HuH-7.5 (cell line): ENCODE results near the gene C20orf96.

Source experiments
- DNase-seq: peaks from one replicate; pipeline ENCODE4 v3.0.0; 2011; ENCODE audit warnings: low spot score

The C20orf96 gene

DNA sequence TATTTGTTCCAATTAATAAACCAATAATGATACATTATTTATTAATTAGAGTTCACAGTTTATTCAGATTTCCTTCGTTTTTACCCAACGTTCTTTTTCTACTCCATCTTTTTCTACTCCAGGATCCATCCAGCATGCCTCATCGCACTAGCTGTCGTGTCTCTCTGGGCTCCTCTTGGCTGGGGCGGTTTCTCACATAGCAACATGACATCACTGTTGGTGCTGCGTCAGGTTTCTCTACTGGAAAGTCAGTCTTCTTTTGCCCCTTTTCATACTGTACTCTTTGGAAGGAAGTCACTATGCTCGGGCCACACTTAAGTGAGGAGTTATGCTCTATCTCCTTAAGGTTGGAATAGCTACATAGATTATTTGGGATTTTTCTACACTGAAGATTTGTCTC lies 21.1 kb upstream of the C20orf96 start:
- DNase-seq = no peak

GRCh38 chr20:310645-311044 lies 20.1 kb upstream of the C20orf96 start:
- DNase-seq = no peak

DNA sequence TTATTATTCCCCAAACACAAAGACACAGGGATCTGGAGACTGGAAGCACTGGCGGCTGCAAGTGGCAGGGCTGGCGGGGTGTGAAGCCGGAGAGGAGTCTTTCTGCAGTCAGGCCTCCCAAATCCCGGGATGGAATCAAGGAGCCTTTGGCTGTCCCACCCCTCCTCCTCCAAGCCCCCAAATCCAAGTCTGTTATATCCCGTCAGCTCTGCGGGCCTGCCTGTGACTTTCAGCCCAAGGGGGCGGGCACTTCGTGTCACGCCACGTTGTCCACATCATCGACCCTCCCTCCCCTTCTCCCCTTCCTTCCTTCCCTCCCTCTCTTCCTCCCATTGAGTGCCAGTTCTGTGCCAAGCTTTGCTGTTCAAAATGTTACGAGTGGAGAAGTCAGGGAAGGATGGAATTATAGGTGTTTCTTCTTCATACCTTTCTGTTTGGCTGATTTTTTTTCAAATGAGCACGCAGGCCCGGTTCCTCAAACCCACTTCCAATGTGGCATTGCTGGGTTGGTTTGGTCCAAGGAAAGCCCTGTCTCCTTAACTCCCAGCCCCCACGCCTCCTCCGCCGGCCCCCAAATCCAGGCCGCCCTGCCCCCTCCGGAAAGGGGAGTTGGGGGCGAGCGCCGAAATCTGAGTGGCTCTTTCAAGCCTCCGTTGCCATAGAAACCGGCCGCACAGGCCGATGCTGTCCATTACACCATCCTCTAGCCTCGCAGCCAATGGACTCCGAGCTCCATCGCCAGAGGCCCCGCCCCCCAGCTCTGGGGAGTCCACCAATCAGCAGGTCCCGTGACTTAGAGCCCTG lies 19.5 kb upstream of the C20orf96 start:
- DNase-seq = peak; percentile 95

DNA sequence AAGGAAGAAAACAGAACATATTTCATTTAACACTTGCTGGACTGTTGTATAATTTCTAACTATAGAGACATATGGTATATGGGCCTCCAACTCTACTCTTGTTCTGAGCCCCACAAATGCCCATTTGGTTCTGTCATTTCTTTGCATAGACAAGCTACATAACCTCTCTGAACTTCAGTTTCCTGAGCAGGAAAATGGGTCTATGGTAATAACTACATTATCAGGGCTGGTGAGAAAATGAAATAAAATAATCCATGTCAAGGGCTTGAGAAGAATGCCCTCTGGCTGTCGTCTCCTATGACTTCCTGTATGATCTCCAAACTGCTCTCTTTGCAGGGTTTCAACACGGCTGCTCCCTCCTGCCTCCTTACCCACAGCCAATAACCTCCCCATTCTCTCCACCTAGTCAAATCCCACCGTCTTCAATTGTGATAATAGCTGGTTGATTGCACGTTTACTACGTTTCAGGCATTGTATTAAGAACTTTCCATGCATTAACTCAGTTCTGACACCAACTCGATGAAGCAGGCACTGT lies 18.8 kb upstream of the C20orf96 start:
- DNase-seq = no peak

- no peak for DNase-seq
Measured at GRCh38 chr20:308427-309038, 18.0 kb upstream of the C20orf96 start.

DNA sequence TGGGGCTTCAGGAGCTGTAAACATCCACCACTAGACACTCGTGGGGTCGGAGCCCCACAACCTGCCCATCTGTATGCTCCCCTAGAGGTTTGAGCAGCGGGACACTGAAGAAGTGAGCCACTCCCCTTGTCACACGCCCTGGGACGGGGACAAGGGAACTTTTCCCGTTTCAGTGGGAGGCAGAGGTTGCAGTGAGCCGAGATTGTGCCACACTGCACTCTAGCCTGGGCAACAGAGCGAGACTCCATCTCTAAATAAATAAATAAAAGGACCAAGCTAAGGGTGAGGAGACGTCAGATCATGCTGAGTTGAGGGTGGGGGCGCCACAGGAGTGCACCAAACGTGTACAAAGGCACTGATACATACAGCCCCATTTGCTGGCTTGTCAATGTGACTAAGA lies 15.2 kb upstream of the C20orf96 start:
- no peak for DNase-seq

DNA sequence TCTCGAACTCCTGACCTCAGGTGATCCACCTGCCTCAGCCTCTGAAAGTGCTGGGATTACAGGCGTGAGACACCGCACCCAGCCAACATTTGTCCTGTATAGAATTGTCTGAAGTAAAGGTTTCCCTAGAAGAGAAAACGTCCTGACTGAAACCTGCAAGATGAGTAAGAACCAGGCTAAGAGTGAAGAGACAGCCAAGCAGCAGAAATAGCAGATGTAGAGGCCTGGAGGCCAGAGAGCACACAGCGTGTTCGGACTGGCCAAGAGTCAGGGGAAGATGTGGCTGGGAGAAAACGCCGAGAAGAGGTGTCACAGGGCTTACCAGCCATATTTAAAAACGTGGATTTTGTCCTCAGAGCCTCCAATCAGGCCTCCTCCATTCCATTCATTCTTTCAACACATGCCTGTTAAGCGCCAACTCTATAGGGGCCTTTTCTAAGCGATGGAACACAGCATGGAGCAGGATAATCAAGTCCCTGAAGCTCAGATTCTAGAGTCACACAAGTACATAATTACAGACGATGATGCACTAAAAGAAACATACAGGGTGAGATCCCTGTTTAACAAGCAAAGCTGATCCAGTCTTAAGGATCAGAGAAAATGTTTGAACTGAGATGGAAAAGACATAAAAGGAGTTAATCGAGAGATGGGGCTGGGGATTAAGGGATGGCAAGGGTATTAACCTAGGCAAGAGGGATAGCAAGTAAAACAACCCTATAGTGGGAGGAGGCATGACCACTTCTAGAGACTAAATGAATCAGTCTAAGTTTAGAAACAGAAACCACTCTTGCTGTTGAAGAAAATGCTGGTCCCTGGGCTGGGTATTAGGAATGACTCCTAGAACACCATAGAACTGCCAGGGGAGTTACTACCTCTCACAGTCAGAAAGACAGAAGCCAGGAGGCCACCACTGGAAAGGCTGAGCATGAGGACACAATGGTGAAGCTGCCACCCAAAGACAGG lies 11.6 kb upstream of the C20orf96 start:
- DNase-seq = no peak

GRCh38 chr20:300345-300990 lies 9.9 kb upstream of the C20orf96 start:
- no peak for DNase-seq

GRCh38 chr20:298776-299391 lies 8.3 kb upstream of the C20orf96 start:
- no peak for DNase-seq

DNA sequence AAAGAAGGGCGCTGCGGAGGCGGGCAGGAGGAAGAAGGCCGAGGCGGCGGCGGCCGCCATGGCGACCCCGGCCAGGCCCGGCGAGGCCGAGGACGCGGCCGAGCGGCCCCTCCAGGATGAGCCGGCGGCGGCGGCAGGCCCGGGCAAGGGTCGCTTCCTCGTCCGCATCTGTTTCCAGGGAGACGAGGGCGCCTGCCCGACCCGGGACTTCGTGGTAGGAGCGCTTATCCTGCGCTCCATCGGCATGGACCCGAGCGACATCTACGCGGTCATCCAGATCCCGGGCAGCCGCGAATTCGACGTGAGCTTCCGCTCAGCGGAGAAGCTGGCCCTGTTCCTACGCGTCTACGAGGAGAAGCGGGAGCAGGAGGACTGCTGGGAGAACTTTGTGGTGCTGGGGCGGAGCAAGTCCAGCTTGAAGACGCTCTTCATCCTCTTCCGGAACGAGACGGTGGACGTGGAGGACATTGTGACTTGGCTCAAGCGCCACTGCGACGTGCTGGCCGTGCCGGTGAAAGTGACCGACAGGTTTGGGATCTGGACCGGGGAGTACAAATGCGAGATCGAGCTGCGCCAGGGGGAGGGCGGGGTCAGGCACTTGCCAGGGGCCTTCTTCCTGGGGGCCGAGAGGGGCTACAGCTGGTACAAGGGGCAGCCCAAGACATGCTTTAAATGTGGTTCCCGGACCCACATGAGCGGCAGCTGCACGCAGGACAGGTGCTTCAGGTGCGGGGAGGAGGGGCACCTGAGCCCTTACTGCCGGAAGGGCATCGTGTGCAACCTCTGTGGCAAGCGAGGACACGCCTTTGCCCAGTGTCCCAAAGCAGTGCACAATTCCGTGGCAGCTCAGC lies 7.6 kb upstream of the C20orf96 start:
- peak; percentile 55 for DNase-seq

DNA sequence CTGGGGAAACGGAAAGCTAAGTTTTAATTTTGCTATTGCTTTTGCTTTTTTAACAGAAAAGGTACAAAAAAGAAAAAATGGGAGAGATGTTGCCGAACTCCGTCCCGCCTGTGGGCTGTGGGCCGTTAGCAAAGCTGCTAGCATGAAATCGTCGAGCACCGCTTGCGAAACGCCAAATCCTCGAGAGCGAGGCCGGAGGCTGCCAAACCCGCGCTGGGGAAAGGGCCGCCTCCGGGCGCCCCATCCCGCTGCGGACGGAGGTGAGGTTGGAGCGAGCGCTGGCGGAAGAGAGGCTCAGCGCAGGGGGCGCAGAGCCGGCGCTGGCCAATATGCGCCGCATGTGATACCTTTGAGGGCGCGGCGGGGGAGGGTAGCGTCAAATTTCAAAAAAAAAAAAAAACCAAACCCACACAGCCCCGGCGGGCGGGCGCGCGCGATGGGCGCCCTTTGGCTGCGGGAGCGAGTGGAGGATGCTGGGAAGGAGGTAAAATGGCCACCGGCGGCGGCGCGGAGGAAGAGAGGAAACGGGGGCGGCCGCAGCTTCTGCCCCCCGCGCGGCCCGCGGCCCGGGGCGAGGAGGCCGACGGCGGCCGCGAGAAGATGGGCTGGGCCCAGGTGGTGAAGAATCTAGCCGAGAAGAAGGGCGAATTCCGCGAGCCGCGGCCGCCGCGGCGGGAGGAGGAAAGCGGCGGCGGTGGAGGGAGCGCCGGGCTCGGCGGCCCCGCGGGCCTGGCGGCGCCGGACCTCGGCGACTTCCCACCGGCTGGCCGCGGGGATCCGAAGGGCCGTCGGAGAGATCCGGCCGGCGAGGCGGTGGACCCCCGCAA lies 6.8 kb upstream of the C20orf96 start, which contains the start of gene ZCCHC3:
Gene ZCCHC3, plus strand, starts transcription at position 473 of the 827 bp plus-strand sequence. Its CDS starts 17 bp downstream, at position 490.
- DNase-seq = peak; percentile 93

- no peak for DNase-seq
Measured at GRCh38 chr20:295804-296203, 5.3 kb upstream of the C20orf96 start.

- no peak for DNase-seq
Measured at GRCh38 chr20:294602-295001, 4.1 kb upstream of the C20orf96 start.

- no peak for DNase-seq
Measured at GRCh38 chr20:289693-290083, 862 bp downstream of the C20orf96 start.

DNA sequence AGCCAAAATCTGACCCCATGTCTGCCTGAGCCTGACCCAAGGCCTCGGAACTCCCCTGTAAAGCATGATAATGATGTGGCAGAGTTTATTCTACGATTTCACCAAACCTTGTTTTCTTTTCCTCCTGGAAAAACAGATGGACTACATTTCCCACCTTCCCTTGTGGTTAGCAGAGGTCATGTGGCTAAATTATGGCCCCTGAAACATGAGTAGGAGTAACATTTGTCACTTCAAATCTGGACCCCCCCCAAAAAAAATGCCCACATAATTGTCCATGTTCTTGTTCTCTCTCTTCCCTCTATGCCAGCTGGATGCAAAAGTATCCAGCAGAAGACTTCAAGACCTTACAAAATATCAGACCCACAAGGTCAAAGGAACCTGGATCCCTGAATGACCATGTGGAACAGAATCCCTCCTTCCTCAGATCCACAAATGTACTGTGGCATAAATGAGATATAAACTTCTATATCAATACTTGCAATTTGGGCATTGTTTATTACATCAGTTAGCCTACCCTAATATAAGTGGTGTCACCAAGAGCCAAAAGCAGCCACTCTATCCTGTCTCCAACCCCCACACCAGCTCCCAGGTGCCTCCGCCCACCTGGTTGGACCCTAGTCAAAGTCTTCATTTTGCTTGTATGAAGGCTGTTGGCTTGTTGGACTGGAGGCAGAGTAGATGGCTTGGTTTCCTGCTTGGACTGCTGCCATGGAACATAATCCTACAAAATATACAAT lies 1.4 kb downstream of the C20orf96 start:
- no peak for DNase-seq

DNA sequence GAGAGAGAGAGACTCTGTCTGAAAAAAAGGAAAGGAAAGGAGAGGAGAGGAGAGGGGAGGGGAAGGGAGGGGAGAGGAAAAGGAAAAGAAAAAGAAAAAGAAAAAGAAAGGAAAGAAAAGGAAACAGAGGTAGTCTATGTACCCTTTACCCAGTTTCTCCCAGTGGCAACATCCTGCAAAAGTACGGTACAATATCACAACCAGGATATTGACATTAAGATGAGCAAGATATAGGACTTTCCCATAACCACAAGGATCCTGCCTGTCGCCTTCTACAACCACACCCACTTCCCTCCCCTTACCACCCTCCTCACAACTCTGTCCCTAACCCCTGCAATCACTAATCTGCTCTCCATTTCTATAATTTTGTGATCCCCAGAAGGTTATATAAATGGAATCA lies 4.0 kb downstream of the C20orf96 start:
- DNase-seq = no peak

GRCh38 chr20:284172-284571 lies 6.4 kb downstream of the C20orf96 start:
- DNase-seq = no peak
